HG02610 (cell line): ENCODE results near the gene DYRK1B.

Experiments used
- ATAC-seq: cut with Tn5 transposase; IDR thresholded peaks from one replicate; pipeline ENCODE4 v1.9.1; 2021; ENCODE audit warnings: mild to moderate bottlenecking, moderate library complexity; ENCODE audit not compliant: unreplicated experiment

The DYRK1B gene

DNA sequence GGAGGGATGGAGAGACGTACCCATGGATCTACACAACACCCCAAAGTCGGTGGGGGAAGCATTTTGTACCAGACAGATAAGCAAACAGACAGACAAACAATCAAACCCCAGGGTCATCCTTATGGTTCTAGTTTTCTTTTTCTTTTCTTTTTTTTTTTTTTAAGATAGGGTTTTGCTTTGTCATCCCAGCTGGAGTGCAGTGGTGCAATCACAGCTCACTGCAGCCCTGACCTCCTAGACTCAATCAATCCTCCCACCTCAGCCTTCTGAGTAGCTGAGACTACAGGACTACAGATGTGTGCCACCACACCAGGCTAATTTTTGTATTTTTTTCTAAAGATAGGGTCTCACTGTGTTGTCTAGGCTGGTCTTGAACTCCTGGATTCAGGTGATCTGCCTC is 30.2 kb upstream of the DYRK1B start:
- ATAC-seq = no peak

DNA sequence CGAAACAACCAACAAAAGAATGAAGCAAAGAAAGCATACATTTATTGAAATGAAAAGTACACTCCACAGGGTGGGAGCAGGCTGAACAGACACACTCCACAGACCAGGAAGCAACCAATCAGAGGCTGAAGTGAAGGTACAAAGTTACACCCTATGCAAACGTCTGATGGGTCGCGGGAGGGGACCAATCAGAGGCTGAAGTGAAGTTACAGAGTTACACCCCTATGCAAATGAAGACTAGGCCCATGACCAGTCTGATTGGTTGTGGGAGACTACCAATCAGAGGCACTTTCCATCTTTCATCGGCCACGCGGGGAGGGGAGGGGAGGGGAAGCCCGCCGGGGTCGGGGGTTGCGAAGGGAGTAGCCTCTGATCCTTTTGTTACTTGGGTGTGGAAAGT is 24.6 kb upstream of the DYRK1B start:
- no peak for ATAC-seq

DNA sequence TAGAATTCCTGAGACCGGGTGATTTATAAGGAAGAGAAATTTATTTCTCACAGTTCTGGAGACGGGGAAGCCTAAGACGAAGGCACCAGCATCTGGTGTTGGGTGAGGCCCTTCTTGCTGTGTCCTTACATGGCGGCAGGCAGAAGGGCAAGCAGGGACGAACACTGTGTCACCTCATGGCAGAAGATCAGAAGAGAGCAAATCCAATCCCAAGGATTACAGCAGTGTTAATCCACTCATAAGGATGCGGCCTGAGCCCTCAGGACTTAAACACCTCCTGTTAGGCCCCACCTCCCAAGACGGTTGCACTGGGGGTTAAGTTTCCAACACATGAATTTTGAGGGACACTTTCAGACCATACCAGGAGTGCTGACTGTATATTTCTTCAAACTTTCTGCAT is 18.9 kb upstream of the DYRK1B start:
- ATAC-seq = no peak

DNA sequence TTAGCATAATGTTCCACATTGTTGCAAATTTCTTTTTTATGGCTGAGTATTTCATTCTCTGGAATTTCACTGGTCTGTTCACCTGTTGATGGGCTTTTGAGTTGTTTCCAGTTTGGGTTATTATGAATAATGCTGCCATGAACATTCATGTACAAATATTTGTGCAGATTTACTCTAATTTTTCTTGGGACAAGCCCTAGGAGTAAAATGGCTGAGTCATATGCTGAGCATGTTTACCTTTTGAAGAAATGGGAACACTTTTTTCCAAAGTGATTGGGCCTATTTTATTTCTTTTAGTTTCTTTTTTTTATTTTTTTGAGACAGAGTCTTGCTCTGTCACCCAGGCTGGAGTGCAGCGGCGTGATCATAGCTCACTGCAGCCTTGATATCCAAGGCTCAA is 16.9 kb upstream of the DYRK1B start:
- ATAC-seq = no peak

DNA sequence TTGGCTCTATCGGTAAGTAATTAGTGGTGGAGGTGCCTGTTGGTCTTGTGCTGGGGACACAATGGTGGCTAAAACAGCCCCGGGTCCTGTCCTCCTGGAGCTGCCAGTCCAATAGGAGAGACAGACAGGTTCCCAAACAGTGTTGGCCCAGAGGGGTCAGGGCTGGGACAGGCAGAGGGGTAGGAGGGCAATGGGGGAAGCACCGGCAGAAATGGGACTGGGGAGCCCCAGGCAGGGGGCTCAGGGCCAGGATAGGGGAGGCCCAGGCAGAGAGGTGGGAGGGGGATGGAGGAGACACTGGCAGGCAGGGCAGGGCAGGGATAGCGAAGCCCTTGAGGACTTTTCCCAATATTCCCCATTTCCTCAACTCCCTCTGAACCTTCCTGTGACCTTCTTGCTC is 14.4 kb upstream of the DYRK1B start:
- no peak for ATAC-seq

DNA sequence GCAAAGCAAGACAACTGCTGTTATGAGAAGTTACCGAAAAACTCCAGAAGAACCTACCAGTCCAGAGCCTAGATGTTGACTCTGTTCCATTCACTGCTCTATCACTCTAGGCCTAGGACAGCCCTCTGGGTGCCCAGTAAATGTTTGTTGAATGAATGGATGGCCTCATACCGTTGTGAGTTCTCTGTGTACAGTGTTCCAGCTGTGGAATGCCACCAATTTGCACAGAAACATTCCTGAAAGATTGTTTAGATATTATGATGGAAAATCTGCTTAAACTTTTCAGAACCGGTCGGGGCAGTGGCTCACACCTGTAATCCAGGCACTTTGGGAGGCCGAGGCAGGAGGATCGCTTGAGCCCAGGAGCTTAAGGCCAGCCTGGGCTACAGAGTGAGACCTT is 13.6 kb upstream of the DYRK1B start:
- ATAC-seq = no peak

DNA sequence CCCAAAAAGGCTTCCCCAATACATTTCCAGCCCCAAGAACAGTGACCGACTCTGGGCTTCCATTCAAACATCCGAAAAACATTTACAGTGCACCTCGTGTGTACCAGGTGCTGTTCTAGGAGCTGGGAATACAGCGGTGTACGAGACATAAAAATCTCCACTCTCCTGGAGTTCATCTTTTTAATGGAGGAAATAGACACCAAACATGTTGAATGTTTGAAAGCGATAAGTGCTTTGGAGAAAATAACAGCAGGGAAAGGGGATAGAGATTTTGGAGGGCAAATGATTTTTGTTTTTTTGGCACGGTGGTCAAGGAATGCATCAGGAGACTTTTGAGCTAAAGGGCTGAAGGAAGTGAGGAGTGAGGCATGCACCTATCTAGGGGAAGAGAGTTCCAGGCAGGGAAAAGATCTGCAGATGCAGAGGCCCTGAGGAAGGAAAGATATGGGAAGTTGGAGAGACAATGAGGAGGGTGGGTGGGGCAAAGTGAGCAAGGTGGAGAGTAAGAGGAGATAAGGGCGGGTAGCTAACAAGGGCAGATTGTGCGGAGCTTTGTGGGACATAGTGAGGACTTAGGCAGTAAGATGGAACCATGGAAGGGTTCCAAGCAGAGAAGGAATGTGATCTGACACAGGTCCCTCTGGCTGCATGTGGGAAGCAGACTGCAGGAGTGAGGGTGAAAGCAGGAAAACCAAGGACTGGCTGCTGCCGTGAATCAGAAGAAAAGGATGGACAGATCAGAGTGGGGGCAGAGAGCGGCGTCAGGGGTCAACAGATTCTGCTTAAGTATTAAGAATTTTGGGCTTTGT is 12.9 kb upstream of the DYRK1B start:
- ATAC-seq = no peak

DNA sequence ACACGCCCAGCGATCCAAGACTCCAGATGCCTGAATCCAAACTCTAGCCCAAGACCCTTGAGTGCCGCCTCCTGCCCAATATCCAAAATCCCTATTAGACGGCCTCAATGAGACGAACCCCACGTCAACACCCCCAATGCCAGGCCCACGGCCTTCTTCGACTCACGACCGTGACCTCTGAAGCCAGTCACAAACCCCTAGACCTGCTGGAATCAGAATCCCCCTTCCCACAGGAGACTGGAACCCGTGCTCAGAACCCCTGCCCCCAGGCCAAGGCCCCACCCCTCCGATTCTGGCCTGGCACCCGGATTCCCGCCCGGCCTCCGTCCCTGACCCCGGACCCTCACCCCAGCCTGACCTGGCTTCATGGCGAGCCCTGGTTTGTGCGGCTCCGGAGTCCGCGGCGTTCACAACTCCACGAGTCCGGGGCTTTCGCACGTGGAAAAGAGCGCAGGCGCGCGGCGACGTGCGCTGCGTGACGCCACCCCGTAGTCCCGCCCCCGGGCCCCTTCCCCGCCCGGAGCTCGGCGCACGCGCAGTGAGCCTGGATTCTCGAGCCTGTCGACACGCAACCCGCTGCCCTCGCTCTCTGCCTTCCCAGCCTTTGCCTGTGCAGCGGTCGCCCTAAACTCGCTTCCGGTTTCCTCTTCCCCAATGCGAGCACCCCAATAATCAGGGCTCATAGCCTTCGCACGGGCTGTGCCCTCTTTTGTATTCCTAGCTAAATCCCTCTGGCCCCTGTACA is 12.1 kb upstream of the DYRK1B start, which contains the start of gene FBL:
Gene FBL, minus strand, starts transcription at position 447 of the 745 bp plus-strand sequence. Its CDS starts 79 bp downstream, at position 368.
- ATAC-seq = peak; percentile 73

DNA sequence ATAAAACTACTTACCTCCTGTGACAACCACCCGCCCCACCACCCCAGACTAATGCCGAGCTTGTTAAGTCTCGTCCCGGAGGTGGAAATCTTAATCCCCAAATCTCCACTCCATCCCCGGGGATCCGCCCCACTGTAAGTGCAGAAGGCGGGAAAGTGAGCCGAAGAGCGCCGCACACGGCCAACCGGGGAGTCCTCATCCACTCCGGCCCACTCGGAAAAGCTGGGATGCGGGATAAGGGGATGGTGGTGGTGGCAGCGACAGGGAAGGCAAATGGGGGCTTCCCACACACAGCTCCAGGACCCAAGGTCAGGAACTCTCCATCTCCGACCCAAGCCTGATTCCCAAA is 11.6 kb upstream of the DYRK1B start:
- no peak for ATAC-seq

DNA sequence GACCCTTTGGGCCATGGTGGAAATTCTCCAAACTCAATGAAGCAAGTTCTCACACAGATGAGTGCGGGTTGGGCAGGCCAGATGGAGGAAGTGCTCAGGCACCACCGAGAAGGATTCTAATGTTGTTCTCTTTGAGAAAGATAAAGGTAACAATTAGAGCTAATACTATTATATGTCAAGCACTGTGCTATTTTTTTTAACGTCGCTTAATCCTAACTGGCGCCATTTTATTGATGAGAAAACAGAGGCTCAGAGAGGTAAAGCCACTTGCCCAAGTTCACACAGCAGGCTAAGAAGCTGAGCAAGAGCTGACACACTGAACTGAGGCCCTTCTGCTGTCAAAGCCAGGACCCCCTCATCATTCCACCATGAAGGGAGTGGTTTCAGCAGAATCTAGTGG is 11.2 kb upstream of the DYRK1B start:
- no peak for ATAC-seq

DNA sequence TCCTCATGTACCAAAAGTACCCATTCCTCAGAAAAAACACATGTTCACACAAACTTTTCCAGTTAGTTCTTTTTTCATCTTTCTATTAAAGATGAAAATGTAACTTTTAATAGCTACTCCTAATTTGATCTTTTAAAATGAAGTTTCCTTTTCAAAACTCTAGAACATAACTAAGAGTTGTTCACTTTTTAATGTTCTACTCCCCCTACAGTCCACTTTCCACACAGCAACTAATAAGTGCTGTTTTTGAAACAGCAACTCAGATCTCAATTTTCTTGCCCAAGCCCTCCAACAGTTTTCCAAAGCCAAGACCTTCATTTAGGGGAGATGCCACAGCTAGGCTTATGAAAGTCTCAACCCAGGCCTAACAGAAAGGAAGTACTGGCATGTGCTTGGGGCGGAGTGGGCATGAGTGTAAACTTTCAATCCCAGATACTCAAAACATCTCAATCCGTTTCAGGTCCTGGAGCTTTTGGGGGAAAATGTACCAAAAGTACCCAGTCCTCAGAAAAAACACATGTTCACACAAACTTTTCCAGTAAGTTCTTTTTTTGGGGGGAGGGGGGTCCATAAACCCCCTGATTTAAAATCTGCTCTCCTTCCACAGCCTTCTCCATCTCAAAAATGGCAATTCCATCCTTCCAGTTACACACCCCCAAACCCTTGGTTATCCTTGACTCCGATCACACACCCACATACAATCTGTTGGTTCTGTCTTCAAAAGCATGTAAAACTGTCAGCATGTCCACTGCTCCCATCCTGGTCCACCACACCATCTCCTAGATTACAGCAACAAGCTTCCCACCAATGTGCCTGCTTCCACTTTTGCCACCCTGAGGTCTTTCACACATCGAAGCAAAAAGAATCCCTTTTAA is 10.2 kb upstream of the DYRK1B start:
- no peak for ATAC-seq

DNA sequence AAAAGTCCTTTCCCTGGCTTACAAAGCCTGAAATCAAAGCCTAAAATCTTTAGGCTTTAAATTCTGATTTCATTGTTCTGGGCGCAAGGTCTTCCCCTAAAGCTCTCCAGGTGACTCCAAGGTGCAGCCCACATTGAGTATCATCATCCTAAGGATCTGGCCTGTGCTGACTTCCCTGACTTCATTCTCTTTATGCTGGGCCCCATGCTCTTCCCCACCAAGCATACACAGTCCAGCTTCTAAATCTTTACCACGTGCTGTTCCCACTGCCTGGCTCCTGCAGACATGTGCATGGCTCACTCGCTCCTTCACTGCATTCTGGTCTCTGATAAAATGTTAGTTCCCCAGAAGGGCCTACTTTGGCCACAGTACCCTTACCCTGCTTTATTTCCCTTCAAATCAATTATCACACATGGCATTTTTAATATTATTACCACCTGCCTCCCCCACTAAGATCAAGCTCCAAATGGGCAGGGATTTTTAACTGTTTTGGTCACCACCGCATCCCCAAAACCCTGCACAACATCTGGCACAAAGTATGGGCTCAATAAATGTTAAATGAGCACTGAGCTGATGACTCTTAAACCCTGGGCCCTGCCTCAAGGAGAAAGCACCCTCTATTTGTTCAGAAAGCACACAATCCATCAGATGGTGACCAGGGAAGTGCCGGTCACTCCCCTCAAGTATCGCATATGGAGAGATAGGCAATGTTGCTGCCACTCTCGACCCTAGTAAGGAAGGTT is 8.9 kb upstream of the DYRK1B start:
- no peak for ATAC-seq

DNA sequence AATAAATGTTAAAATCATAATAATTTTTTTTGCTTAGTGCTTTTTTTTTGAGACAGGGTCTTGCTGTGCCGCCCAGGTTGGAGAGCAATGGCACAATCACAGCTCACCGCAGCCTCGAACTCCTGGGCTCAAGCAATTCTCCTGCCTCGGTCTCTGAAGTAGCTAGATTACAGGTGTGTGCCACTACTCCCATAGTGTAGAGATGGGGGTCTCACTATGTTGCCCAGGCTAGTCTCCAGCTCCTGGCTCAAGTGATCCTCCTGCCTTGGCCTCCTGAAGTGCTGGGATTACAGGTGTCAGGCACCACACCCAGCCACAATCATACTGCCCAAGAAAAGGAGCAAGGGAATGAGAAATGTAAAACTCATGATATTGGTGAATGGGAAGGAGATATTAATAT is 7.1 kb upstream of the DYRK1B start:
- no peak for ATAC-seq

DNA sequence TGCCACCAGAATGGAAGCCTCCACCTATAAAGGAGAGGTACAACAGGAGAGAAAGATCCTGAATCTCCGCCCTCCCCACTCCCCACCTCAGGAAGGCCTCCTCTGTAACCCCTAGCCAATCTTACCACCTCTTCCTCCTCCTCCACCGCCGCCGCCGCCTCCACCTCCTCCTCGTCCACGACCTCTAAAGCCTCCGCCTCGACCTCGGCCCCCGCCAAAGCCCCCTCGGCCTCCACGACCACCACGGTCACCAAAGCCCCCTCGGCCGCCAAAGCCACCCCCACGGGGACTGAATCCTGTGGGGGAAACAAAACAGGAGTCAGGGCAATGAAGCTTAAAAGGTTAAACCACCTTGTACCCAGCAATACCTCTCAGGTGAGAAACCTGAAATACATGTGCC is 6.5 kb upstream of the DYRK1B start:
- no peak for ATAC-seq

DNA sequence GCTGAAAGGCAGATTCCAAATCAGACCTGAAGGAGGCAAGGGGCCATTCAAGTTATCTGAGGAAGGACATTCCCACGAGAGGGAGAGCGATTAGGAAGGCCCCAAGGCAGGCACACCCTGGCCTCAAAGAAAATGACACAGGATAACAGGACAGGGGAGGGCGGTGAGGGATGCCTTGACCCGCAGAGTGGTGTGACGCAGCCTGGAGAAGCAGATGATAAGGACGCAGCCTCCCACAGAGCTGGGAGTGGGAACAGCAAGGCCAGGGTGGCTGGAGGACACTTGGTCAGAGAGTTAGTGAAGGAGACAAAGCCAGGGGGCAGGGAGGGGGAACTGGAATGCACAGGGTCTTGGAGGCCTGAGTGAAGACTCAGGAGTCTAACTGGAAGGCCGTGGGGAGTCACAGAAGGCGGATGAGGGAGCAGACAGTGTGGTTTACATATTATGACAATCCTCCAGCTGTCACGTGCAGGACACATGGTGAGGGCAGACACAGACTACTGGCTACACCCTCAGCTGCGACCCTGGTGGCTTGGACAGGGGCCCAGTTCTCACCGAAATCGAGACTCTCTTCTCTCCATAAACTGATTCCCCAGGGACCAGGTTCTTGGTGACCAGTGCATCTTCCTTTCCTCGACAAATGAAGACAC is 5.8 kb upstream of the DYRK1B start:
- ATAC-seq = no peak

DNA sequence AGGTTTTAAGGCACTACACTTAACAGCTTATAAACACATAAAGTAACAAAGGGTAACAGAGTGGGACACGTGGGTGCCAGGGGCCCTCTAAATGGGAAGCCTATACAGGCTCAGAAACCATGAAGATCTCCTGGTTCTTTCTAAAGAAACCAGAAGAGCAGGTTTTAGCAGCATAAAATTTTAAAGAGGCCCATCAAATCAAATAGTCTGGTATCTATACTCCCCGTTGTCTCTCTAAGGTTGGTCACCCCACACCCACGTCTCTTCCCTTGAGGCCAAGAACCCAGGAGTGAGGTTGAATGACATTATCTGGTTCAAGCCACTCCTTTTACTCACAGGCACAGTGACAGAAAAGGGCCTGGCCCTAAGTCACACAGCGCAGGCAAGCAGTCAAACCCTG is 4.6 kb upstream of the DYRK1B start:
- no peak for ATAC-seq

DNA sequence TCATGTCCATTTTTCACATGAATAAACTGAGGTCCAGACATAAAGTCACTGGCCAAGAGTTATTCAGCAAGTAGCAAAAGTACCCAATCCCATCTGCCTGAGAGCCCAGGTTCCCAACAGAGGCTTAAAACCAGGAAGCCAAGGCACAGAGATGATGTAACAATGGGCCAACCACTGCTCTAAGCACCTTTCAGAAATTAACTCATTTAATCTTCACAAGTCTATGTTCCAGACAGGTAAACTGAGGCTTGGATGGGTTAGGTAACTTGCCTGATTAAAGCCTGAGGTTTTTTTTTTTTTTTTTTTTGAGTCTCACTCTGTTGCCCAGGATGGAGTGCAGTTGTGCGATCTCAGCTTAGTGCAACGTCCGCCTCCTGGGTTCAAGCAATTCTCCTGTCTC is 4.0 kb upstream of the DYRK1B start:
- ATAC-seq = no peak

DNA sequence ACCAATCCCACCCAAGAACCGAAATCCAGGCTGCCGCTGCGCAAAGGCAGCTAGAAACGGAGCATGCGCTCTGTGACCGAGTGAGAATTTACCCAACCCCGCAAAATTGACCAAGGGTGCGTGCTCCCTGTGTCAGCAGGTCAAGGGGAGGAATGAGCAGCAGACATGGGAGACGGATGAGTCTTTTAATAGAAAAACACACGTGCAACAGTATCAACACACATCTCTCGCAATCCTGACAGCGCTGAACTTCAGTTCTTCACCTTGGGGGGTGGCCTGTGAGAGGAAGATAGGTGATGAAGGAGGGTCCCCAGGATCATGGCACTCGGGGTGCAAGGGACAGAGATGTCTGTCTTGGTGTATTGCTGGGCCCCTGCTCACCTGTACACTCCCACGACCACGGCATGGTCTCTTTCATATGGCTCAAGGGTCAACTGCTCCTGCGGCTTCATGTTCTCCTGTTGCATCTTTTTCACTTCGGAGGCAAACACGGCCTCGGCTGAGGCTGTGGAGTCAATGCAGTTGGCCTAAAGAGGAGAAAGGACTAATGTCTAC is 402 bp upstream of the DYRK1B start:
- no peak for ATAC-seq

DNA sequence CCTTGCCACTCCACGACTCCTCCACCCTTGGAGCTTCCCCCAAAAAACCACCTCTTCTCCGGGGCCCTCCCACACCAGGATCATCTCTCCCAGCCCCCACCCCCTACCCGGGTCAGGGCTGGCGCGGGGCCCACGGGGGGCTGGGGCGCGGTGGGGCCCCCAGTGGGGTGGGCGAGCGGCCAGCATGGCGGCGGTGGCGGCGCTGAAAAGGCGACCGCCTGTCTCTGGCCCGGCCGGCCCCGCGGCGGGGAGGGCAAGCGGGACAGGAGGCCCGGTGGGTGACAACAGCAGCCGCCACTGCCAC is 850 bp downstream of the DYRK1B start:
- no peak for ATAC-seq
